ENCODE measurements around the gene WNT2. TPM values are rescaled to one million over a fixed set of nuclear protein-coding genes. Genes with fewer than 3 reads are reported as not detected.

WNT2 gene
- polyA plus RNA-seq (0.16 TPM in 1 of 2 replicates, not detected in the other), polyA minus RNA-seq (not detected in 2 replicates)

DNA sequence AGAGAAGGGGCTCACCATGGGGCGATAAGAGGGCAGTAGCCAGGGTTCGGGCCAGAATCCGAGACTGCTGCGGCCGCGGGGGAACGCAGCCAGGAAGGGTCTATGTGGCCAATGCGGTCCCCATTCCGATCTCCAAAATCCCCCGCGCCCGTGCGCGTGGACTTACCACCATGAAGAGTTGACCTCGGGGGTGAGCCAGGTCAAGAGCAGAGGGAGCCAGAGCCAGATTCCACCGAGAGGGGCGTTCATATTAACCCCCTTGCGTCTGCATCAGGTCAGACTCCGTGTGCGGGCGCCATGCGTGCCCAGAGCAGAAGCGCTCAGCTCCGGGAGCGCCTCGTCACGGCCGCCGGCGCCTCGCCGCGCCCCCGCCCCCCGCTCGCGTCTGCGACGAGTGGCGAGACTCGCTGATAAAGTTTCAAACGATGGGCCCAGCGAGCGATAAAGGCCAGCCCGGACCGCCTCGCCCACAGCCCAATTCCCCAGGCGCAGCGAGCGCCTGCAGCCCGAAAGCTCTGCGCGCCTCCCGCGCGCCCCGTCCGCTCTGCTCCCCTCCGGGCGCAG, at the start of gene WNT2:
WNT2 (minus strand) TSS at position 318 of the 564 bp plus-strand sequence; CDS start at position 249, 69 bp downstream.
- no peaks in the 10 kb centered on the region for H3K79me2 ChIP-seq (replicated peaks; ENCODE audit: insufficient read depth, low read length)
- H3F3A ChIP-seq (ENCODE audit: insufficient read depth, low read length, poor library complexity, severe bottlenecking) = no peaks in the 10 kb centered on the region
- no peaks in the 10 kb centered on the region for H3K9me2 ChIP-seq (ENCODE audit: insufficient read depth, low read length)
- peak within 1 kb of the TSS; percentile 39 for H3K9ac ChIP-seq (ENCODE audit: low read length)
- no peaks in the 10 kb centered on the region for H3K36me3 ChIP-seq (ENCODE audit: insufficient read depth, low read length)
- peaks cover 2% of the 10 kb centered on the region for H3K9me3 ChIP-seq (ENCODE audit: low read length)
- TF ChIP-seq EP300 (conservative IDR thresholded peaks at IDR 0.05; ENCODE audit: poor library complexity, severe bottlenecking) = no peak
- TF ChIP-seq EZH2 (IDR thresholded peaks at IDR 0.05; ENCODE audit: borderline replicate concordance, insufficient read depth, low read length, poor library complexity, severe bottlenecking) = no peak
- TF ChIP-seq MXI1 (conservative IDR thresholded peaks at IDR 0.05; ENCODE audit: poor library complexity, severe bottlenecking) = no peak
- TF ChIP-seq REST (IDR thresholded peaks at IDR 0.05; ENCODE audit: borderline replicate concordance) = no peak
- TF ChIP-seq CTCF (IDR thresholded peaks at IDR 0.05; ENCODE audit: poor library complexity, severe bottlenecking) = no peak
- TF ChIP-seq TAF1 (IDR thresholded peaks at IDR 0.05; ENCODE audit: low read depth) = no peak
- TF ChIP-seq RAD21 (conservative IDR thresholded peaks at IDR 0.05) = no peak
- TF ChIP-seq SMC3 (conservative IDR thresholded peaks at IDR 0.05; ENCODE audit: poor library complexity) = no peak
- H3K4me3 ChIP-seq (ENCODE audit: low read length) = peak within 1 kb of the TSS; percentile 86
- no peaks in the 10 kb centered on the region for H4K20me1 ChIP-seq (ENCODE audit: insufficient read depth)
- no peak within 1 kb of the TSS for H3K27ac ChIP-seq (ENCODE audit: low read length)
- H3K4me2 ChIP-seq (ENCODE audit: low read length) = peak within 1 kb of the TSS; percentile 82
- H3K27me3 ChIP-seq (ENCODE audit: insufficient read depth, low read depth, low read length) = peaks cover 76% of the 10 kb centered on the region
- no peak within 1 kb of the TSS for H2AFZ ChIP-seq (ENCODE audit: low read depth, low read length)

DNA sequence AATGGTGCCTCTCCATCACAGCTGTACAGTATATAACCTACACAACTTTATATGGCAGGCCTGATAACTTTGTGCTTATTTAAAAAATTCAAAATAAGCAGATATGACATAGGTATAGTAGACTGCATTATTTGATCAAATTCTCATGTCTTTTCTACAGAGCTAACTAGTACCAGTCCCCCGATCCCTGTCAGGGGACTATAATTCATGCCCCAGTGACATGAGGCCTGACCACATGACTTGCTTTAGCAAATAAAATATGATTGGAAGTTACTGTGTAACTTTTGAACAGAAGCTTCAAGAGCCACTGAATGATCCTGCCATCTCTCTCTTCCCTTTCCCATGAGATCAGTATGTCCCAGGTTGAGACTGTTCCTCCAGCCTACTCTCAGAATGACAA, 49.2 kb upstream of the WNT2 start:
- Histone ChIP-seq H3K4me3 (ENCODE audit: low read length) (no peak overlapping the region), H3K9me2 (ENCODE audit: insufficient read depth, low read length) (no peaks in the 10 kb centered on the region), H3K36me3 (ENCODE audit: insufficient read depth, low read length) (no peaks in the 10 kb centered on the region), H3F3A (ENCODE audit: insufficient read depth, low read length, poor library complexity, severe bottlenecking) (no peaks in the 10 kb centered on the region), H3K79me2 (replicated peaks; ENCODE audit: insufficient read depth, low read length) (no peaks in the 10 kb centered on the region), H2AFZ (ENCODE audit: low read depth, low read length) (no peak overlapping the region), H3K9me3 (ENCODE audit: low read length) (no peaks in the 10 kb centered on the region), H3K9ac (ENCODE audit: low read length) (no peak overlapping the region), H3K4me2 (ENCODE audit: low read length) (no peak overlapping the region), H3K27ac (ENCODE audit: low read length) (no peak overlapping the region), H3K27me3 (ENCODE audit: insufficient read depth, low read depth, low read length) (no peaks in the 10 kb centered on the region), H4K20me1 (ENCODE audit: insufficient read depth) (no peaks in the 10 kb centered on the region)
- TF ChIP-seq RAD21 (conservative IDR thresholded peaks at IDR 0.05) (no peak), REST (IDR thresholded peaks at IDR 0.05; ENCODE audit: borderline replicate concordance) (no peak), SMC3 (conservative IDR thresholded peaks at IDR 0.05; ENCODE audit: poor library complexity) (no peak), EP300 (conservative IDR thresholded peaks at IDR 0.05; ENCODE audit: poor library complexity, severe bottlenecking) (no peak), TAF1 (IDR thresholded peaks at IDR 0.05; ENCODE audit: low read depth) (no peak), CTCF (IDR thresholded peaks at IDR 0.05; ENCODE audit: poor library complexity, severe bottlenecking) (no peak), MXI1 (conservative IDR thresholded peaks at IDR 0.05; ENCODE audit: poor library complexity, severe bottlenecking) (no peak), POLR2AphosphoS5 (IDR thresholded peaks at IDR 0.05) (no peak), EZH2 (IDR thresholded peaks at IDR 0.05; ENCODE audit: borderline replicate concordance, insufficient read depth, low read length, poor library complexity, severe bottlenecking) (no peak)
